HT1080 (cell line): Measurements from ENCODE around the gene IQGAP1. TPM values are rescaled to one million over a fixed set of nuclear protein-coding genes. Genes with fewer than 3 reads are reported as not detected.
"Not testable (repeated sequence)": the region's sequence is repeated elsewhere in the genome, so short reads cannot be mapped to it uniquely, and the experiment has no call there.

Experiments
- DNase-seq: peaks from one replicate; pipeline ENCODE4 v3.0.0-alpha.2; 2015; ENCODE audit warnings: low read depth
- polyA plus RNA-seq, 2 experiments: library from polyadenylated mRNA; depleted of rRNA; stranded (reverse); fragments of >200 nt; gene quantifications; 2 replicates each; pipeline ENCODE4 v1.2.3, GENCODE V29; 2015
- total RNA-seq: library from RNA; depleted of rRNA; stranded (reverse); fragments of >200 nt; shearing (Covaris generic); gene quantifications from 2 replicates; pipeline ENCODE4 v1.2.3, GENCODE V29; 2014; rRNA removed

Gene IQGAP1, protein sequence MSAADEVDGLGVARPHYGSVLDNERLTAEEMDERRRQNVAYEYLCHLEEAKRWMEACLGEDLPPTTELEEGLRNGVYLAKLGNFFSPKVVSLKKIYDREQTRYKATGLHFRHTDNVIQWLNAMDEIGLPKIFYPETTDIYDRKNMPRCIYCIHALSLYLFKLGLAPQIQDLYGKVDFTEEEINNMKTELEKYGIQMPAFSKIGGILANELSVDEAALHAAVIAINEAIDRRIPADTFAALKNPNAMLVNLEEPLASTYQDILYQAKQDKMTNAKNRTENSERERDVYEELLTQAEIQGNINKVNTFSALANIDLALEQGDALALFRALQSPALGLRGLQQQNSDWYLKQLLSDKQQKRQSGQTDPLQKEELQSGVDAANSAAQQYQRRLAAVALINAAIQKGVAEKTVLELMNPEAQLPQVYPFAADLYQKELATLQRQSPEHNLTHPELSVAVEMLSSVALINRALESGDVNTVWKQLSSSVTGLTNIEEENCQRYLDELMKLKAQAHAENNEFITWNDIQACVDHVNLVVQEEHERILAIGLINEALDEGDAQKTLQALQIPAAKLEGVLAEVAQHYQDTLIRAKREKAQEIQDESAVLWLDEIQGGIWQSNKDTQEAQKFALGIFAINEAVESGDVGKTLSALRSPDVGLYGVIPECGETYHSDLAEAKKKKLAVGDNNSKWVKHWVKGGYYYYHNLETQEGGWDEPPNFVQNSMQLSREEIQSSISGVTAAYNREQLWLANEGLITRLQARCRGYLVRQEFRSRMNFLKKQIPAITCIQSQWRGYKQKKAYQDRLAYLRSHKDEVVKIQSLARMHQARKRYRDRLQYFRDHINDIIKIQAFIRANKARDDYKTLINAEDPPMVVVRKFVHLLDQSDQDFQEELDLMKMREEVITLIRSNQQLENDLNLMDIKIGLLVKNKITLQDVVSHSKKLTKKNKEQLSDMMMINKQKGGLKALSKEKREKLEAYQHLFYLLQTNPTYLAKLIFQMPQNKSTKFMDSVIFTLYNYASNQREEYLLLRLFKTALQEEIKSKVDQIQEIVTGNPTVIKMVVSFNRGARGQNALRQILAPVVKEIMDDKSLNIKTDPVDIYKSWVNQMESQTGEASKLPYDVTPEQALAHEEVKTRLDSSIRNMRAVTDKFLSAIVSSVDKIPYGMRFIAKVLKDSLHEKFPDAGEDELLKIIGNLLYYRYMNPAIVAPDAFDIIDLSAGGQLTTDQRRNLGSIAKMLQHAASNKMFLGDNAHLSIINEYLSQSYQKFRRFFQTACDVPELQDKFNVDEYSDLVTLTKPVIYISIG (N-terminal part only)
- 145 and 148 TPM in 2 replicates for total RNA-seq
- 13.7 and 18.4 TPM in 2 replicates for polyA plus RNA-seq (2015; cell fraction: cytosol; rRNA removed)
- polyA plus RNA-seq (2015; cell fraction: nucleus; rRNA removed): 651 and 738 TPM in 2 replicates

DNA sequence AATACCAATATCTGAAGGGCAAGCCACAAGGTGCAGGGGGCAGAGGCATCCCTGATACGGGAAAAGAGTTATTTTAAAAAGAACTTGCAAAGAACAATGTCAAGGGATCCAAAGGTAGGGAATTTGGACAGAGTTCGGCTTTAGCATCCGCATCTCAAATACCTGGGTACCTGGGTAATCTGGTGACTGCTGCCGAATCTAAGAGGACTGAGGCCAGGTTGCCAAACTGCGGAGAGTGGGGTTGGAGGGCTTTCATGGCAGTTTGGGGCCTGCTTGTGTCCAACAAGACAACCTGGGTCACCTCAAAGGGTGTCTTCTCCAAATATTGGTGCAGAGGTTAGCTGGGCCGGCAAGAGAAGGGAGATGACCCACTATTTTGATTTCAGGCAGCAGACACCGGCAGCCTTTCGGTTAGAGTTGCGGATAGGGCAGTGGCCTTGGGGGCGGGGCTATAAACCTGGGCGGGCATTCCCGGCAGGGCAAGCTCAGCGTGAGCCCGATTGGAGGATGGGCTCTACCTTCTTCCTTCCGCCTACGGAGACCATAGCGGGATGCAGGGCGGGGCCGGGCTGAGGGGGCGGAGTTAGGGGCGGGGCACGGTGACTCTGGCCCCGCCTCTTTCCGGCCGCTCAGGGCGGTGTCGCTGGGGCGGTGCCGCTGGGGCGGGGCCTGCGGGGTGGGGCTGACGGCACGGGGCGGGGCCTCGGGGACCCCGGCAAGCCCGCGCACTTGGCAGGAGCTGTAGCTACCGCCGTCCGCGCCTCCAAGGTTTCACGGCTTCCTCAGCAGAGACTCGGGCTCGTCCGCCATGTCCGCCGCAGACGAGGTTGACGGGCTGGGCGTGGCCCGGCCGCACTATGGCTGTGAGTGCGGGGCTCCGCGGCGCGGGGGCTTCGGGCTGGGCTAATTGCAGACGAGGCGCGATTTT is at the start of gene IQGAP1:
Gene IQGAP1, plus strand, starts transcription at position 709 of the 928 bp plus-strand sequence. Its CDS starts 100 bp downstream, at position 809.
- DNase-seq: peak; percentile 93

DNA sequence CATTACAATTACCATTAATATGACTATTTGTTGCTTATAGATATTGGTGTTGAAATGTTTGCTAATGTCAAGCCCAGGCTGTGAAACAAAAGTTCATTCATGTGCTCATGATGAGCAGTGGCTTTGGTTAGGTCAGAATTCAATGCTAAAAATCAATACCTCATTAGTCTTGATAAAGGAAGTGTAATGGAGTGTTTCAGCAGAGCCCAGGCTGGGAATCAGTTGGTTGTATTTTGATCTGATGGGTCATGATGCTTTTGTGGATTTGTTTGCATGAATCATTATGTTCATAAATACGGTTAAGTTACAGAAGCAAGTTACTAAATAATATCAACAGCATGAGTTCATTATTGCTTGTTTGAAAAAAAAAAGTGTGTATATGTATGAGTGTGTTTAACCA is 49.5 kb upstream of the IQGAP1 start:
- no peak for DNase-seq

DNA sequence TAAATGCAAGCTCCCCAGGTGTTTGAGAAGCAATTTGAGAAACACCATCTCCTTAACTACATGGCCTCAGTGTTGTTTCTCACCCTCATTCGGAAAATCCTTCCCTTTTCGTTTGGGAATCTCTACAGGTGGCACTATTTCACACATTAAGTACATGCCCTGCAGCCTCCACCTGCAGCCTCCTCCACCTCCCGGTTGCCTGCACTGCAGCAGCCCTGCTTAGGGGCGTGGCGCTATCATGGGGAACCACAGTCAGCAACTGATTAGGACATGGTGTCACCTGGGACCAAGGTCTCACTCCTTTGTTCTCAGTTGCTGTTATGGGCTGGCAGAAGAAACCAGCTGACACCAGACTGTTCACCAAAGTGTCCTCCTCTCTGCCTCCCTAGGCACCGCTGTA is 47.7 kb upstream of the IQGAP1 start:
- DNase-seq: no peak

DNA sequence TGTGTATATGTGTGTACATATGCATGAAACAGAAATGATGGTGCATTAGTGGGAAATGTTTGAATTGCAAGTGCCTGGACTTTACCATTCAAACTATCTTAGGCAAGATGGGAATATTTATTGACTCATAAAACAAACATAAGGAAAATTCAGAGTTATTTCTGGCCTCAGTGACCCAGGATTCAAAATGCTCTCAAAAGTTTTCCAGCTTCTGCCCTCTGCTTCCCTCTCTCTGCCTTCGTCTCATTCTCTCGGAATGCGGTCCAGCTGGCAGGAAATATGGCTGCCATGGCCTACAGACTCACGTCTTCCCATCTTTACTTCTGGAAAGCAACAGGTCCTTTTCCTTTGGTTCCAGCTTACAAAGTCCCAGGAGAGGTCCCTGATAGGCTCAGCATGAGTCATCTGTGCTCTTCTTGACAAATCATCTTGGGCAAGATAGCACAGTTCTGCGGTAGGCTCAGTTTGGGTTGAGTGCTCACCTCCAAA is 44.7 kb upstream of the IQGAP1 start:
- DNase-seq: no peak

DNA sequence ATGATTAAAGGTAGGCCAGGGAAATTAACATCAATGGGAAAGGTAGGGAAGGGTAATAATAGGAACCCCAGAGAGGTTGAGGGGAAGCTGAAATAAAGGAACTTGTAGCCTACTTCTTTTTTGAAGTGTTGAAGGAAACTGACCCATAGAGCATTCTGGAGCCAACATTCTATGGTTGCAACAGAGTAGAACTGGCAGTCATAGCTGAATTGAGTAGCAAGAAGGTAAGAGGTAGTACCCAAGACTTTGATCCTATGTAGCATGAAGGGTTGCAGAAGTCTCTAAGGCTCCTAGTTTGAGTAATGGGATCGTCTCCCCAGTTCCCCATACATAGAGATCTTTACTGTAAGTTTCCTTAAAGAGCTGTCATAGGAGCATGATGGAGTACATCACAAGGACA is 43.4 kb upstream of the IQGAP1 start:
- DNase-seq: no peak

DNA sequence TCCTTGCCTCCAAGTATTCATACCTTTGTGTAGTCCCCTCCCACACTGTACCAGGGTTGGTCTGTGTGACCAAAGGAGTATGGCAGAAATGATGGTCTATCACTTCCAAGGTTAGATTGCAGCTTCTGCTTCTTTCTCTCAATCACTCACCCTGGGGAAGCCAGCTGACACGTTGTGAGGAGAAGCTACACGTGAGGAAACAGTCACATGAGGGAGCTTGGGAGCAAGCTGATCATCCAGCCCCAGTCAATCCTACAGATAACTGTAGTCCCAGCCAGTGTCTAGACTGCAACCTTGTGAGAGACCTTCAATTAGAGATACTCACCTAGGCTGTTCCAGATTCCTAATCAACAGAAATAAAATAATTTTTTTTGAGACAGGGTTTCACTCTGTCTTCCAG is 42.2 kb upstream of the IQGAP1 start:
- DNase-seq: no peak

DNA sequence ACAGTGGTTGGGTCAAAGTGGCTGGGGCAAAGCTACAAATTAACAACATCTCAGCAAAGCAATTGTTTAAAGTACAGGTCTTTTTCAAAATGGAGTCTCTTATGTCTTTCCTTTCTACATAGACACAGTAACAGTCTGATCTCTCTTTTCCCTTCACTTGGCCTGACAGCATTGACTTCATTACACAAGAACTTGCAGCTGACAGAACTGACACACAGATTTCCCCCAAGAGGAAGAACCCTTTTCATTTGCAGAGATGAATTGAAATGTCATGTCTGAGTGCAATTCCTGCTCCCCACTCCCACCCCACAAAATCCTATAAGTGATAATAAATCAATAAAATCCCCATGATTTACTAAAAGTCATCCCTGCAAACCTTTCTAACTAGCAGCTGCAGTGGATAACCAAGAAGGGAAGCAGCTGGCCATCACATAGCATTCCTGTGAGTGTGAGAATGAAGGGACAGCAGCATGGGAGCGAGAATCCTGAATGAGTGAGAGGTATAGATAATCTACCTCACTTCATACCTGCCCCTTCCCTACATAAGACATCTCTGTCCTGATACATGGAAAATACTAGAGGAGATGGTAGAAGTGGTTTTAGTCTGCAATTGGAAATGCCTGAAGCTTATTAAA is 40.5 kb upstream of the IQGAP1 start:
- not testable (repeated sequence) for DNase-seq

DNA sequence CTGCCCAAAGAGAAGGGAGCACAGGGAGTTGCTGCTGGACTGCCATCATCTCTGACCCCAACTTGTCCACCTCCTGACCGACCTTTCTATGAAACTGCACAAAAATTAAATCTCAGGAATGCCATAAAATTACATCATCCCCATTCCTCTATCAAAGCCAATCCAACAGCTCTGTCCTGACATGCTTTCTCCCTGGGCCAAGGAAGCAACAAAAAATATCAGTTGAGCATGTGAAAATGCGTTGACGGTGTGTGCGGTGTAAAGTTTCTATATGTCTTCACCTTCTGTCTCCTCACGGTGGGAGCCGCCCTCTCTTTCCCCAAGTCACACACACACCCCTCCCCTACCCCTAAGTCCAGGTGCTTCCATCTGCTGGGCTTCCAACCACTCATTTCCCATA is 39.6 kb upstream of the IQGAP1 start:
- no peak for DNase-seq

DNA sequence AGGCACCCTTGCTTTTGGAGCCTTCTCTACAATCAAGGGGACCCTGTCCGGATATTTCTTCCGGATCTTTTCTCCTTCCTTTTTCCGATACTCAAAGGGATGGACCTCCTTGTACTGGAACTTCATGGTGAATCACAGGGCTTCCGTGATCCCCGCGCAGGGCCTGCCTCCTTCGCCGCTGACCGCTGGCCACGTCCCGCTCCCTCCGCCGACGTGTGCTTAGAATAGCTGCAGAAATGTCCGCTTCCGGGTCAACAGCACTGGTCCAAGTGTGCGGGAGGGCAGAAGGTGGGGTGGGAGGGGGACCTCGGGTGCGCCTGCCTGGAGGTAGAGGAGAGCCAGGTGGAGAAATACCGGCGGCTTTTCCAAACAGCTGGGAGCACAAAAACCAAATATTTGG is 39.0 kb upstream of the IQGAP1 start:
- DNase-seq: no peak

DNA sequence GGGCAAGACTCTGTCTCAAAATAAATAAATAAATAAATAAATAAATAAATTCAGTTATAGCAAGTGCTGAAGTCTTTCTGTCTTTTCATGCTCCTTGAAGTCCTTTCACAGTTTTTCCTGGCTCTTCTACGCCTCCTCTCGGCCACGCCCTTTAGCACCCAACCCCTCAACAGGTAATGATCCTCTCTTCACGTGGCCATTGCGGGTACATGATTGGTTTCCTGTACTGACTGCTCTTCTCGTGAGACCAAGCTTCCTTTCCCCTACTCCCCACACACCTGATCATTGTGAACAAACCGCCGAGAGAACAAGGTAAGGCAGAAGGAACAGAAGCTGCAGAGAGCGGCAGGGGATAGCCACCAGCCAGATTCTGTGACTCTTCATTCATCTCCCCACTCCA is 38.2 kb upstream of the IQGAP1 start:
- no peak for DNase-seq

DNA sequence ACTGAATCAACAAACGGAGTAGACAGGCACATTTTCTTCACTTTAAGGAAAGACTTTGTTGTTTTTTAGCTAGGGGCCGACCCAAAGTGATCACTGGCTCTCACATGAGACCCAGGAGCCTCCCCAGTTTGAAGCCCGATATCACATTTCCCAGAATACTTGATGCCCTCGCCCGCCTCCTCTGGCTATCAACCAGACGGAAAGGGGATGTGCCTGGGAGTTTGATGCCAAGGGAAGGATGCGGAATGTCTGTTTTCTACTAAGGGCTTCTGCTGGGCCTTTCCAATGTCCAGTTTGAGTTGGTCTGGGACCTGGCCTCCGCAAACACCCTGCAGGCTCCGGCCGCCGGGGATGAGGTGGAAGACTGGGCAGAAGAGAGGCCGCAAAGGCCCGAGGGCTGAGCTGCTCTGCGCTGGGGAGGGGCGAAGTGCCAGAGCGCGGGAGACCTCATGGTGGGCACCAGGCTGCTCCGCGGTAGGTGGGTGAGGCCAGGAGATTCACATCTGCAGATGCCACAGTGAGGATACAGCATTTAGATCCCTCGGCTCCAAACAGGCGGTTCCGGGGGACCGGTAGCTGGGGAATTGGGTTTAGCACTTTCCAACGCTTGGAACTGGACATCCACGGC is 36.4 kb upstream of the IQGAP1 start:
- no peak for DNase-seq

DNA sequence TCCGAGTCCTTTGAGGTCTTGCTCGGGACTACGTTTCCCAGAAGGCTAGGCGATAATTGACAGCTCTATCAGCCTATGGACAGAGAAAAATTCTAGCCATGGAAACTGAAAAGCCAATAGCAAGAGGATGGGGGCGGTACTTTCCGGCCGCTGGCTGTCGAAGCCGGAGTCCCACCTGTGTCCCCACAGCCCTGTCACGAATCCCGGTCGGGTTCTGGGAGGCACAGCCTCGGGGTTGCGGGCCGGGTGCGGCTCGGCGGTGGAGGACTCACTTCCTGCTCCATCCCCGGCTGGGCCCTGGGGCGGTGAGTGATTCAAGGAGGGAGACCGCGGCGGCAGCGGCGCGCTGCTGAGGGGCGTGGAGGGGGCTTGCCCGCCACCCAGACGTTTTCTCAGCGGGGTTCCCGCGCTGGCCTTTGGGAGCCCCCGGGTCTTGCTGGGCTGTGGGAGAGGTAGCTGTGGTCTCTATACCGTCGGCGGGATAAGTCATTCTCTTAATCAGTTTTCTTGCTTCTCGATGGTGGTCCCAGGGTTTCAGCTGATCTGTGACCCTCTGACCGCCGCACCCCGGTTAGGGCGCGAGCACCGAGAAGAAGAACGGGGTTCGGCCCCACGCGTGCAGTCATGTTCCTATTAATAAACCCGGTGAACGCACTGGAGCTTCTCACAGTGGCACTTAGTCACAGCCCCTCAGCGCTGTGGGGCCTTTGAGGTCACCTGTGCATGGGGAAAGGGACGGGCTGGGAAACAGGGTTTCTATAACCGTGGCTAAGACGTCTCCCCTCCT is 35.7 kb upstream of the IQGAP1 start, which contains the start of gene ZNF774:
Gene ZNF774, plus strand, starts transcription at position 178 of the 787 bp plus-strand sequence. CDS start 2,377 bp downstream, outside the sequence.
- DNase-seq: peak; percentile 94

DNA sequence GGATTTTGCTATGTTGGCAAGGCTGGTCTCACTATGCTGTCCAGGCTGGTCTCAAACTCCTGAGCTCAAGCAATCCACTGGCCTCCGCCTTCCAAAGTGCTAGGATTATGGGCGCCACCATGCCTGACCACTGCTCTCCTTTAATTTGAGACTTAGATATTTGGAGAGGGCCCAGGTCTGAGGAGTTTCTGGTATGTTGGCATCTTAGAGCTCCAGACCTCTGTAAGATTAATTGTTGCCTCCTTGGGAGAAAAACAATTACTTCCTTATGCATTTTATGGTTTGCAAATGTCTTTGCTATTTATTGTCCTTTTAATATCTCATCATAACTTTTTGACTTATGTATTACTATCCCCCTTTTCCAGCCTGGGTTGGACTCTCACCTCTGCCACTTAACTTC is 33.1 kb upstream of the IQGAP1 start:
- DNase-seq: no peak

DNA sequence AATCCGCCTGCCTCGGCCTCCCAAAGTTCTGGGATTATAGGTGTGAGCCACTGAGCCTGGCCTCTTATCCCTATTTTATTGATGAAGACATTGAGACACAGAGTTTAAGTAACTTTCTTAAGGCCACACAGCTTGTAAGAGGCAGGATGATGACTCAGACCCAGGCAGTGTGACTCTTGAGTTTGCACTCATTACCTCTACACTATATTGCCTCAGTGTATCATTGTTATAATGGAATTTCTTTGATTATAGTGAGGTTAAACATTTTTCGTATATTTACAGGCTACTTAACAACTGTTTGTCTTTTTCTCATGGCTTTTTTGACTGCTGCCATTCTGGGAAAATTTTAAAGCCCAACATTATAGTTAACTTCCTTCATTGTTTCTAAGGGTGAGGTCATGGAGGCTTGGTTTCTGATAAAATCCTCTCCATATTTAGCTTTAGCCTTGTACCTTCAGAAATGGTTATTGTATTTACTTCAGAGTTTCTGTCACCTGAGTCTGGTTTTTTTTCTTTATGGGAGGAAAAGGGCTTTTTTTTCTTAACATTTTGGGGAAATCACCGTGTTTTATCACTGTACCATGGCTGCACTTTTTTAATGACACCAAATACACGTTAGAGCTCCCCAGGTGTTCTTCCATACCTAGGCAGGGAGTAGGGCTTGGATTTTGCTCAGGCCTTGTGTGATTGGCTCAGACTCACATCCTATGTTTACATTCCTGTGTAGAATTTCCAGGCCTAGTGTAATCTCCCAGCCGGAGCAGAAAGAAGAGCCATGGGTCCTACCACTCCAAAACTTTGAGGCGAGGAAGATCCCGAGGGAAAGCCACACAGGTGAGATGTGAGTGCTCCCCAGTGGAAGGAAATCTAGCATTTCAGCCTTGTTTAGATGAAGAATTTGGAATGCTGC is 29.7 kb upstream of the IQGAP1 start:
- peak; percentile 40 for DNase-seq

DNA sequence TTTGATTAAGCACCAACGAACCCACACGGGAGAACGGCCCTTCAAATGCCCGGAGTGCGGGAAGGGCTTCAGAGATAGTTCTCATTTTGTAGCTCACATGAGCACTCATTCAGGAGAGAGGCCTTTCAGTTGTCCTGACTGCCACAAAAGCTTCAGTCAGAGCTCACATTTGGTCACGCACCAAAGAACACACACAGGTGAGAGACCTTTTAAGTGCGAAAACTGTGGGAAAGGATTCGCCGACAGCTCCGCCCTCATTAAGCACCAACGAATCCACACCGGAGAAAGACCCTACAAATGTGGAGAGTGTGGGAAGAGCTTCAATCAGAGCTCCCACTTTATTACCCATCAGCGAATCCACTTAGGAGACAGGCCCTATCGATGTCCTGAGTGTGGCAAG is 27.3 kb upstream of the IQGAP1 start:
- no peak for DNase-seq

DNA sequence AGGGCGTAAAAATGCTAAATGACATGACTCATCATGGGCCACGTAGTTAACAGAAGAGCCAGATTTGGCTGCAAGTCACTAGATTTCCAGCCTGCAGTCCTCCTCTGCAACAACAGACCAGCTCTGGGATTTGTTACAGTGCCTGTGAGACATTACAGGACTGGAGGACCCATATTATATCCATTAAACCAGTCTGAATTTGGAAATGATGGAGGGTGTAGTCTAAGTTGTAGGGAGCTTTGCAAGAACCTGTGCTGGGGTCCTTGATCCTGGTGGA is 25.2 kb upstream of the IQGAP1 start:
- peak; percentile 86 for DNase-seq

DNA sequence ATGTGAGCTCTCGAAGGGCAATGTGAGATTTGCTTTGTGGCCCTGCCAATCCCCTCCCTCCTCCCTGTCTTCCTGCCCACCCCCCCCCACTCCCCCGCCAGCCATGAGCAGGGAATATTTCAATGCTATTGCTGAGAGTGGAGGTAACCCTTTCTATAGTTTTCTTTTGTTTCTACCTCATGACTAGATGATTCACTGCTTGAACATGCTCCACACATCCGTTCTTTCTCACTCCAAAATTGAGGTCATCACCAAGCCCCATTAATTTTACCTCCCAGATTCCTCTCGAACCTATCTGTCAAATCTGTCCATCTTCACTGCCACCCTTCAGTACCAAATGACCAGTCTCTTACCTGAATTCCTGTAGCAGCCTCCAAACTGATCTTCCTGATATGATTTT is 23.8 kb upstream of the IQGAP1 start:
- DNase-seq: peak; percentile 92
